ENCODE measurements around the gene MAEA. TPM values are rescaled to one million over a fixed set of nuclear protein-coding genes. Genes with fewer than 3 reads are reported as not detected.

The MAEA gene
- total RNA-seq, 1 donor = 54.8 TPM

DNA sequence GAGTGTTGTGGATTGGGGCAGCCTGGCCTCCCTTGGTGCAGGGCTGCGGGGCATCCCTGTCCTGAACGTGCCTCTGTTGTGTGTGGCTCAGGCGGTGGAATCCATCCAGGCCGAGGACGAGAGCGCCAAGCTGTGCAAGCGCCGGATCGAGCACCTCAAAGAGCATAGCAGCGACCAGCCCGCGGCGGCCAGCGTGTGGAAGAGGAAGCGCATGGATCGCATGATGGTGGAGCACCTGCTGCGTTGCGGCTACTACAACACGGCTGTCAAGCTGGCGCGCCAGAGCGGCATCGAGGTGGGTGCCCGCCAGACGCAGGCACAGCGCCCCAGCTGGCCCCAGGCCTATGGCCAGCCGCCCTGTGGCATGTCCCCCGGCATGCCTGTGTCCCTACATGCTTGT, 25.6 kb downstream of the MAEA start:
- no peak for DNase-seq (ENCODE audit: low read depth)
- no peak overlapping the region for H3K4me3 ChIP-seq (ENCODE audit: low read depth, low read length)
- no peak for TF ChIP-seq CTCF (IDR thresholded peaks at IDR 0.05; ENCODE audit: insufficient read depth, low read length)

- DNase-seq (ENCODE audit: low read depth) = no peak
These were observed 26.3 kb downstream of the MAEA start for GRCh38 chr4:1315836-1316536.

GRCh38 chr4:1316537-1317168, 27.0 kb downstream of the MAEA start:
- no peak for TF ChIP-seq CTCF (IDR thresholded peaks at IDR 0.05; ENCODE audit: insufficient read depth, low read length)
- DNase-seq (ENCODE audit: low read depth) = no peak
- H3K4me3 ChIP-seq (ENCODE audit: low read depth, low read length) = no peak overlapping the region

More at GRCh38 chr4:1315836-1316536, 26.3 kb downstream of the MAEA start:
- TF ChIP-seq CTCF (IDR thresholded peaks at IDR 0.05; ENCODE audit: insufficient read depth, low read length) = no peak
- no peak overlapping the region for H3K4me3 ChIP-seq (ENCODE audit: low read depth, low read length)

GRCh38 chr4:1317177-1318045, 27.7 kb downstream of the MAEA start:
- H3K4me3 ChIP-seq (ENCODE audit: low read depth, low read length) = no peak overlapping the region
- no peak for TF ChIP-seq CTCF (IDR thresholded peaks at IDR 0.05; ENCODE audit: insufficient read depth, low read length)
- DNase-seq (ENCODE audit: low read depth) = no peak

DNA sequence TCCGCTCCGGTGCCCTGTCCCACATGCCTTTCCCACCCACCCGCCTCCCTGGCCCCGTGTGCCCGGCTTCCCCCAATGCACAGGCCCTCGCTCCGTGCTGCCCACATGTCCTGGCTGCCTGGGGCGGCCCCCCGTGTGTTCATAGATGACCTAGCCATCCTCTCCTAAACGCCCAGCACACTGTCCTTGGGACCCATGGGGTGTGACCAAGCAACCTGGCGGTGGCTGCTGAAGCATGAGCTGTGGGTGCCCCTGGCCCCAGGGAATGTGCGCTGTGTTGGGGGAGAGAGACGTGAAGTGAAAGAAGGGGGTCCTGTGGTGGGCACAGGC, 28.3 kb downstream of the MAEA start:
- TF ChIP-seq CTCF (IDR thresholded peaks at IDR 0.05; ENCODE audit: insufficient read depth, low read length) = no peak
- no peak overlapping the region for H3K4me3 ChIP-seq (ENCODE audit: low read depth, low read length)
- no peak for DNase-seq (ENCODE audit: low read depth)

- no peak for TF ChIP-seq CTCF (IDR thresholded peaks at IDR 0.05; ENCODE audit: insufficient read depth, low read length)
- no peak overlapping the region for H3K4me3 ChIP-seq (ENCODE audit: low read depth, low read length)
- no peak for DNase-seq (ENCODE audit: low read depth)
These were observed 29.0 kb downstream of the MAEA start for GRCh38 chr4:1318488-1319213.

All from fibroblast of the aortic adventitia (primary cell).